Measurements from ENCODE around the gene KNCN.

The KNCN gene

DNA sequence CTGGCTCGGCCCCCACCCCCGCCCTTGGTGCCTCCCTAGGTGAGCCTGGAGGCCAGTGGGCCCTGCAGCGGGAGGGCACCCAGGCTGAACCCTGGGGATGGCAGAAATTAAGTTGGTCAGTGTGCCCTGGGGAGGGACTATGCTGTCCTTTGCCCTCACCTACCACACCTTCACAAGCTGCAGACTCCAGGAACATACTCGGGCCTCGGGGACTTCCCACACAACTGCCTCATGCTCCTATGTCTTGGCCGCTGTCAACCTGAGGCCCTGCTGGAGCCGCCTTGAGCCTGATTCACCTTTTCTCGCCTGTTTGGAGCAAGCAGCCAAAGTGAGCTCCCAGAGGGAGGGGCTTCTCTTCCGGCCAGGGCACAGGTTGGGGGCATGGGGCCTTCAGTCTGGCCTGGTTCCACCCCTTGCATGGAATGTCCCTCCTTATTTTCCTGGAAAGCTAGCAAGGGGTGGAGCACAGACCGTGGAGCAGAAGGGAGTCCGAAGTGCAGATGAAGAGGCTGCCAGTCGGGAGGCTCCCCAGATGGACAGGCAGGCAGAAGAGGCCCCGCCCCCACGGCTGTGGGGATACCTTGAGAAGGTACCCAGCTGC lies 24.7 kb downstream of the KNCN start:
- no peak for DNase-seq (ENCODE audit: low read depth)
- H3K4me3 ChIP-seq (ENCODE audit: control insufficient read depth, low read depth, low read length), result no peak overlapping the region
- TF ChIP-seq, protein P1, sequence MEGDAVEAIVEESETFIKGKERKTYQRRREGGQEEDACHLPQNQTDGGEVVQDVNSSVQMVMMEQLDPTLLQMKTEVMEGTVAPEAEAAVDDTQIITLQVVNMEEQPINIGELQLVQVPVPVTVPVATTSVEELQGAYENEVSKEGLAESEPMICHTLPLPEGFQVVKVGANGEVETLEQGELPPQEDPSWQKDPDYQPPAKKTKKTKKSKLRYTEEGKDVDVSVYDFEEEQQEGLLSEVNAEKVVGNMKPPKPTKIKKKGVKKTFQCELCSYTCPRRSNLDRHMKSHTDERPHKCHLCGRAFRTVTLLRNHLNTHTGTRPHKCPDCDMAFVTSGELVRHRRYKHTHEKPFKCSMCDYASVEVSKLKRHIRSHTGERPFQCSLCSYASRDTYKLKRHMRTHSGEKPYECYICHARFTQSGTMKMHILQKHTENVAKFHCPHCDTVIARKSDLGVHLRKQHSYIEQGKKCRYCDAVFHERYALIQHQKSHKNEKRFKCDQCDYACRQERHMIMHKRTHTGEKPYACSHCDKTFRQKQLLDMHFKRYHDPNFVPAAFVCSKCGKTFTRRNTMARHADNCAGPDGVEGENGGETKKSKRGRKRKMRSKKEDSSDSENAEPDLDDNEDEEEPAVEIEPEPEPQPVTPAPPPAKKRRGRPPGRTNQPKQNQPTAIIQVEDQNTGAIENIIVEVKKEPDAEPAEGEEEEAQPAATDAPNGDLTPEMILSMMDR (conservative IDR thresholded peaks at IDR 0.05; ENCODE audit: control insufficient read depth, insufficient read depth, low read depth, low read length), result no peak

DNA sequence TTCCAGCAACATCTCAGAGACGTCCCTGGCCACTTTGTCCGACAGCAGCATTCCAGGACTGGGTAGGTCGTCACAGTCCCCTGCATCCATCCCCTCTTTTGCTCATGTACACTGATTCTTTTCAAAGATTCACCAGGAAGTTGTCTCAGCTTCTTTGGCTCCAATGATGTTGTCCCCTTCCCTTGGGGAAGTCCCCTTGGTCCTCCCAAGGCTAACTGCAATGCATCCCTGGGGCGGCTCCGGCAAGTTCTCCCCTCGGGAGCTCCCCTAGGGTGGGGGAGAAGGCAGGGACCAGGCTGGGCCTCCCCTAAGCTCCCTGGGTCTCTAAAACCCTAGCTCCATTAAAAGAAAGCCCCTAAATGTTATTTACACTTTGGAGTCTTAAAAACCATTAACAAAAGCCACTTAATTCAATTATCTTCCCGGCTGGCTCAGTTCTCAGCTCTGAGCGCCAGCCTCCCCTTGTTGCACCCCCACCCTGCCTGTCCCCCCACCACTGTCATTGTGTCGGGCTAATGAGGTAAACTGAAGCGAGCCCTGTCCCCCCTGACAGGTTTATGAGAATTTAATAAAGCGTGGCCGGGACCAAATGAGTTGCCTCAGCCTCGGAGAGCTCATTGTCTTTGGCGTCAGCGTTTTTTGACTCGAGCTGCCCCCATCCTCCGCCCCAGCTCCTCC lies 25.3 kb downstream of the KNCN start:
- no peak overlapping the region for H3K4me3 ChIP-seq (ENCODE audit: control insufficient read depth, low read depth, low read length)
- TF ChIP-seq, protein P1 (conservative IDR thresholded peaks at IDR 0.05; ENCODE audit: control insufficient read depth, insufficient read depth, low read depth, low read length), result no peak
- DNase-seq (ENCODE audit: low read depth), result no peak

DNA sequence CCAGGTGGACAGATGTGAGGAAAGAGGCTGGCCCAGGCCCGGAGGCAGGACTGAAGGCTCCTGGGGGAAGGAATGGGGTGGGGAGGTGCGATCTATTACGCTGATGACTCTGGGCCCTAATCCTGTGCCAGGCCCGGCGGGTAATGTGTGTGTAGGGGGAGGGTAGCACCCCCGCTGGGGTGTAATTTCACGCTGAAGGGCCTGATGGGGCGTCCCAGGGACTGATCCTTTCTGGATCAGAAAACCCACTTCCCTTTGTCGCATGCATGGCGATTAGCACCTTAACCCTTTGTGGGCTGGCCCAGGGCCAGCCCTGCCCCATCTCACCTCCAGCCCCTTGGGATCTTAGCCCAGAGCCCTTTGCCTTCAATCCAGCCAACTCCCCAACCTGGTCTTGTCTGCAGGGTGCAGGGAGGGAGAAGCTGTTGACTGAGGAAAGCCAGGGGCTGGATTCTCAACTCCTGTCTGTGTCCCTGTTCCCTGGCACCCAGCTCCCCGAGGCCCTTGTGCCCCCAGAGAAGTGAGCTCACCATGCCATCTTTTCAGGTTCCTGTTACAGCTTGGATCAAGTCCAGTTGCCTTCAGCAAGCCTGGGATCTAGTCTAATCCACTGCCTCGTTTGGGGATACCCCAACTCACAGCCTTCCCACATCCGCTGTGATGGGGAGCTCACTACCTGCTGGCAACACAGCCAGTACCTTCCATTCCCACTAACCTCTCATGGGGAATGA lies 26.0 kb downstream of the KNCN start:
- TF ChIP-seq, protein P1 (conservative IDR thresholded peaks at IDR 0.05; ENCODE audit: control insufficient read depth, insufficient read depth, low read depth, low read length), result no peak
- no peak for DNase-seq (ENCODE audit: low read depth)
- no peak overlapping the region for H3K4me3 ChIP-seq (ENCODE audit: control insufficient read depth, low read depth, low read length)

GRCh38 chr1:46524843-46525242 lies 26.6 kb downstream of the KNCN start:
- no peak overlapping the region for H3K4me3 ChIP-seq (ENCODE audit: control insufficient read depth, low read depth, low read length)
- TF ChIP-seq, protein P1 (conservative IDR thresholded peaks at IDR 0.05; ENCODE audit: control insufficient read depth, insufficient read depth, low read depth, low read length), result no peak
- no peak for DNase-seq (ENCODE audit: low read depth)

DNA sequence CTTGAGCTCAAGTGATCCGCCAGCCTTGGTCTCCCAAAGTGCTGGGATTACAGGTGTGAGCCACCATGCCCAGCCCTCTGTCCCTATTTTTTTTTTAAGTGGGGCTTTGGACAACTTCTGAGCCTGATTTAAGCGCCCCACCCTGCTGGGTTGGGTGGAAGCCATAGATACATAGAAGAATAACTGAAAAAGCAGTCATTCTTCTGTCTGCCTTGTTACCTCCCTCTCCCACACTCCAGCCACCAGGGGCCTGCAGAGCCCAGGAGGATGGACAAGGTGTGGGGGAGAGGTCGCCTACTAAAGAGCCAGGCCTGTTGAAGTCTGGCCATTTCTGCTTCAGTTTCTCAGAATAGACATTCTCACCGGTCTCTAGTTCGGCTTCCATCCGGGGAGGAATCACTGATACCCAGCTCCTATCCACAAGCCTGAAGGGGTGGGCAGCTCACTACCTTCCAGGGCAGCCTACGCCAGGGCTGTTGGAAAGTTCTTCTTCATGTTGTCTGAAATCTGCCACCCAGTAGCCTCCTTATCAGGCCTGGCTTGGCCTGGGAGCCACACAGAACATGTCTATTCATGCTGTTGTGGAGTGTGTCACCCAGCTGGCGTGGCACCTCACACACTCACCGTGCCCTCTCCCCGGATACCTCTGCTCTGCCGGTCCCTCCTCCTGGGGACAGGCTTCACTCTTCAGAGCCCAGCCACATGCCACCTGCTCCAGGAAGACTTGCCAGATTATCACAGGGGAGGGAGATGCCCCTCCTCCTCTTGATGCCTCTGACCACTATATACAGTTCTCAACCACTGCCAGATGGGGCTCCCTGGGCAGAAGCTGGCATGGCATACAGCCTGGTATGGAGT lies 27.7 kb downstream of the KNCN start:
- DNase-seq (ENCODE audit: low read depth), result no peak
- TF ChIP-seq, protein P1 (conservative IDR thresholded peaks at IDR 0.05; ENCODE audit: control insufficient read depth, insufficient read depth, low read depth, low read length), result no peak
- H3K4me3 ChIP-seq (ENCODE audit: control insufficient read depth, low read depth, low read length), result no peak overlapping the region

- DNase-seq (ENCODE audit: low read depth), result no peak
- no peak overlapping the region for H3K4me3 ChIP-seq (ENCODE audit: control insufficient read depth, low read depth, low read length)
- TF ChIP-seq, protein P1 (conservative IDR thresholded peaks at IDR 0.05; ENCODE audit: control insufficient read depth, insufficient read depth, low read depth, low read length), result no peak
Observed at GRCh38 chr1:46522969-46523320, 28.5 kb downstream of the KNCN start.

All from fibroblast of mammary gland (primary cell).